ENCODE data around the gene CLCN1.
"Not testable (repeated sequence)": the region's sequence is repeated elsewhere in the genome, so short reads cannot be mapped to it uniquely, and the experiment has no call there.

The CLCN1 gene

DNA sequence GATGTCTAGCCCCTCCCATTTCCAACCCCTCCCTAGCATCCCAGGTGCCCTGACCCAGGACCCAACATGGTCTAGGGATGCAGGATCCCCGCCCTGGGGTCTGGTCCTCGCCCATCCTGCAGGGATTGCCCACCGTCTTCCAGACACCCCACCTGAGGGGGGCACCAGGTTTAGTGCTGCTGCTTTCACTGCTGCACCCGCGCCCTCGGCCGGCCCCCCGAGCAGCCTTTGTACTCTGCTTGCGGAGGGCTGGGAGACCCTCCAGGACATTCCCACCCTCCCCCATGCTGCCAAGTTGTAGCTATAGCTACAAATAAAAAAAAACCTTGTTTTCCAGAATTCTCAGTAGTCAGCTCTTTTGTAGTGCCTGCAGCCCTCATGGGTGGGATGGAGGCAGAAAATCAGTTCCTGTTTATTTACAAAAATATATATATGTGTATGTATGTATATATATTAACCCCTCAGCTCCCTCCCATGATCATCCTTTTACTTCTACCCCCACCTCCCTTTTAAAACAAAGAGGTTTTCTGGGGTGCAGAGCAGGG lies 74.9 kb downstream of the CLCN1 start:
- TF ChIP-seq, protein P1, sequence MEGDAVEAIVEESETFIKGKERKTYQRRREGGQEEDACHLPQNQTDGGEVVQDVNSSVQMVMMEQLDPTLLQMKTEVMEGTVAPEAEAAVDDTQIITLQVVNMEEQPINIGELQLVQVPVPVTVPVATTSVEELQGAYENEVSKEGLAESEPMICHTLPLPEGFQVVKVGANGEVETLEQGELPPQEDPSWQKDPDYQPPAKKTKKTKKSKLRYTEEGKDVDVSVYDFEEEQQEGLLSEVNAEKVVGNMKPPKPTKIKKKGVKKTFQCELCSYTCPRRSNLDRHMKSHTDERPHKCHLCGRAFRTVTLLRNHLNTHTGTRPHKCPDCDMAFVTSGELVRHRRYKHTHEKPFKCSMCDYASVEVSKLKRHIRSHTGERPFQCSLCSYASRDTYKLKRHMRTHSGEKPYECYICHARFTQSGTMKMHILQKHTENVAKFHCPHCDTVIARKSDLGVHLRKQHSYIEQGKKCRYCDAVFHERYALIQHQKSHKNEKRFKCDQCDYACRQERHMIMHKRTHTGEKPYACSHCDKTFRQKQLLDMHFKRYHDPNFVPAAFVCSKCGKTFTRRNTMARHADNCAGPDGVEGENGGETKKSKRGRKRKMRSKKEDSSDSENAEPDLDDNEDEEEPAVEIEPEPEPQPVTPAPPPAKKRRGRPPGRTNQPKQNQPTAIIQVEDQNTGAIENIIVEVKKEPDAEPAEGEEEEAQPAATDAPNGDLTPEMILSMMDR (IDR thresholded peaks at IDR 0.05; ENCODE audit: low read depth, low read length): no peak
- Histone ChIP-seq H3K27ac (no peak overlapping the region), H3K9me3 (ENCODE audit: severe bottlenecking) (no peaks in the 10 kb centered on the region), H3K36me3 (peaks cover 13% of the 10 kb centered on the region), H3K4me3 (ENCODE audit: low read depth, low read length) (no peak overlapping the region), H3K27me3 (ENCODE audit: insufficient read depth, low read depth, severe bottlenecking) (no peaks in the 10 kb centered on the region)
- DNase-seq: no peak

DNA sequence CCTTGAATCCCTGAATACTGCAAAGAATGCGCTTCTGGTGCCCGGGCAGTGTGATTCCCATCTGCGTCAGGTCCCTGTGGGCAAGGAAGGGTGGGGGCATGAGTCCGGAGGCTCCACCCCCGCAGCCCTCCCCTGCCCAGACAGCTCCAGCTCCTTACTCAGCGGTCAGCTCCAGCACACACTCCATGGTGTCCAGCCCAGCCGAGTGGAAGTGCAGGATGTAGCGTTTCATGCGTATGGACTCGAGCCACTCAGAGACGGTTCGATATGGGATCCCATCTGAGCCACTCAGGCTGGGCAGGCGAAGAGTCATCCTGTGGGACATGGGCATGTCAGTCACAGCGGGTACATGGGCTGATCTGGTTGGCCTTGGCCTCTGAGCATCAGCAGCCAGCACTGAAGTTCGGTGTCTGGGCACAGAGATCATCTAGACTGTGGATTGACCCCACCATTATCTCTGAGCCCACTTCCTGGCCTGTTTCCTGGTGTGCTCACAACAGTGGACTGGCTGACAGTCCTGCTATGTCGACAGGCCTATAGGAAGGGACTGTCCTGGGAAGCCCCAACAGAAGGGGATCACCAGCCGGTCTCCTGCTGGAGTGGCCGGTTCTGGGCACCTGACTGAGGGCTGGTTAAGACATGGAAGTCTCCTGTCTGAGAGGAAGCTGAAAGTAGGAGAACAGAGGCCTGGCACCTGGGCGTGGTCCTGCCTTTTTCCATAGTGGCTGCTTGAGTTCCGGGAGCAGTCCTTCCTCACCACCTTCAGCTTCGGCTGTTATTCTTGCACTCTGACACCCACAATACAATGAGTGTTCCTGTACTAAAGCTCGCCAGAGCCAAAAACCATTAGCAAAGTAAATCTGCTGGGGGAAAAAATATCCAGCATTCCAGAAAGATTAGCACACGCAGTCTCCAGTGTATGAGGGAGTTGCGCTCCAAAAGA lies 75.8 kb downstream of the CLCN1 start:
- H3K9me3 ChIP-seq (ENCODE audit: severe bottlenecking): no peaks in the 10 kb centered on the region
- H3K27ac ChIP-seq: no peak overlapping the region
- no peak for DNase-seq
- no peak overlapping the region for H3K4me3 ChIP-seq (ENCODE audit: low read depth, low read length)
- TF ChIP-seq, protein P1 (IDR thresholded peaks at IDR 0.05; ENCODE audit: low read depth, low read length): no peak
- H3K36me3 ChIP-seq: peaks cover 13% of the 10 kb centered on the region
- no peaks in the 10 kb centered on the region for H3K27me3 ChIP-seq (ENCODE audit: insufficient read depth, low read depth, severe bottlenecking)

DNA sequence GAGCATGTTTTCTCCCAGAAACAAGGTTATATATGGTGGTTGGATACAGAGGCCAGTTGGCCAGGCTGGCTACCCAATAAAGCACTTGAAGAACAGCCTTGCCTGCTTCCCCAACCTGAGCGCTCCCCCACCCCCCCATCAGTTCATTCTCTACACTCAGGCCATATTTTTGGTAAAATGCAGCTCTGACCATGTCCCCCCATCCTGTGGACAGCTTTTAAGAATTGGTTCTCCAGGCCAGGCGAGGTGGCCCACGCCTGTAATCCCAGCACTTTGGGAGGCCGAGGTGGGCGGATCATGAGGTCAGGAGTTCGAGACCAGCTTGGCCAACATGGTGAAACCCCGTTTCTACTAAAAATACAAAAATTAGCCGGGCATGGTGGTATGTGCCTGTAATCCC lies 76.5 kb downstream of the CLCN1 start:
- not testable (repeated sequence) for H3K4me3 ChIP-seq (ENCODE audit: low read depth, low read length); DNase-seq; H3K27me3 ChIP-seq (ENCODE audit: insufficient read depth, low read depth, severe bottlenecking); H3K9me3 ChIP-seq (ENCODE audit: severe bottlenecking); H3K27ac ChIP-seq
- peaks cover 13% of the 10 kb centered on the region for H3K36me3 ChIP-seq

DNA sequence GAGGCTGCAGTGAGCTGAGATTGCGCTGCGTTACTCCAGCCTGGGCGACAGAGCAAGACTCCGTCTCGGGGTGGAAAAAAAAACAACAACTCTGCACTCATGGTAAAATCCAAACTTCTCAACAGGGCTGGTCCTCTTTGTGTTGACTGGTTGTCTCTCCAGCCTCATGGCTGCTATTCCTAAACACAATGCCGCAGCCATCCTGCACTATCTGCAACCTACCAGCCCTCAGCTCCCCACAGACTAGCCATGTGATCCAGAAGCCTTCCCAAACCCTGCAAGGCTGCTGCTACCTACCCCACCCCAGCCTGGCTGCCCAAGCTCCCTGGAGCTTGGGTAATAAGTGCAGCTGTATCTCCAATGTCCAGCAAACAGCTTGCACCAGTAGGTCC lies 77.0 kb downstream of the CLCN1 start:
- Histone ChIP-seq H3K4me3 (ENCODE audit: low read depth, low read length) (no peak overlapping the region), H3K9me3 (ENCODE audit: severe bottlenecking) (no peaks in the 10 kb centered on the region), H3K27me3 (ENCODE audit: insufficient read depth, low read depth, severe bottlenecking) (no peaks in the 10 kb centered on the region), H3K27ac (no peak overlapping the region), H3K36me3 (peaks cover 13% of the 10 kb centered on the region)
- DNase-seq: no peak
- TF ChIP-seq, protein P1 (IDR thresholded peaks at IDR 0.05; ENCODE audit: low read depth, low read length): no peak

DNA sequence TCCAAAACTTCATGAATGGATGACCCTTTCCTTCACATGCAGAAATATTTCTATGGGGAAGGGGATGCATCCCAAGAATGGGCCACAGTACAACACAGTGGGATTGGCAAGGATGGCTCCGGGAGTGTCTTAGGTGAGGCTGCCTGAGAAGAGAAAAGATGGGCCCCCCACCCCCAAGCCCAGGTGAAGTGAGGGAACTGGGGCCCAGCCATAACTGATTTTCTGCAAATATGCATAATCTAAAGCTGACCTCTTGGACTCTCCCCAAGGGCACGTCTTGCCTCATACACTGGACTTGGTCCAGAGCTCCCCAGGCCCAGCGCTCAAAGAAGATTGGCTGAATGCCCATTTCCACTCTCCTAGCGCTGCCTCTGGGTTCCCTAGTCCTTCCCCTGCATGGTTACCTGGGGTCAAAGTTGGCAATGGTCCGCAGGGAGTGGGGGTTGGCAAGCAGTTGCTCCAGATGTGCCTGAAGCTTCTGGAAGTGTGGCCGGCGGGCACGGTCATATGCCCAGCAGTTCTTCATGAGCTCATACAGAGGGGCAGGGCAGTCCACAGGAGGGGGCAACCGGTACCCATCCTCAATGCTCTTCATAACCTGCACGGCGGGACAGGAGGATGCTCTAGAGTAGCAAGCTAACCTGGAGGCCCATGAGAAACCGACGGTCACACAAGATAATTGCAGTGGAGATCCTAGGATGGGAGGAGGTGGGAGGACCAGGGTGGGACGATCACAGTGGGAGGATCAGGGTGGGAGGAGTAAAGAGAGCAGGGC lies 77.5 kb downstream of the CLCN1 start:
- DNase-seq: no peak
- Histone ChIP-seq H3K27me3 (ENCODE audit: insufficient read depth, low read depth, severe bottlenecking) (no peaks in the 10 kb centered on the region), H3K4me3 (ENCODE audit: low read depth, low read length) (no peak overlapping the region), H3K27ac (no peak overlapping the region), H3K36me3 (peaks cover 11% of the 10 kb centered on the region), H3K9me3 (ENCODE audit: severe bottlenecking) (no peaks in the 10 kb centered on the region)
- TF ChIP-seq, protein P1 (IDR thresholded peaks at IDR 0.05; ENCODE audit: low read depth, low read length): no peak

DNA sequence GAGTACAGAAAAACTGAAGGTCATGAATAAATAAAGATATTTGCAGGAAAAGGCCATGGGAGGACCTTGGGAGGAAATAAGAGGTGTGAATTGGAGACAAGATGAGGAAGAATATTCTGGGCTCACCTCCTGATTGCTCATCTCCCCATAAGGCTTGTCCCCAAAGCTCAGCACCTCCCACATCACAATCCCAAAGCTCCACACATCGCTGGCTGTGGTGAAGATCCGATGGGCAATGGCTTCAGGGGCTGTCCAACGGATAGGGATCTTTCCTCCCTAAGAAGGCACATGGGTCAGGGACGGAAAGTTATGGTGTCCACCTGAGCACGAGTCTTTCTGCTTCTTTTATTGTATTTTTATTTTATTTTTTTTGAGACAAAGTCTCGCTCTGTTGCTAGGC lies 78.2 kb downstream of the CLCN1 start:
- Histone ChIP-seq H3K27ac (no peak overlapping the region), H3K27me3 (ENCODE audit: insufficient read depth, low read depth, severe bottlenecking) (no peaks in the 10 kb centered on the region), H3K36me3 (peaks cover 7% of the 10 kb centered on the region), H3K4me3 (ENCODE audit: low read depth, low read length) (no peak overlapping the region), H3K9me3 (ENCODE audit: severe bottlenecking) (no peaks in the 10 kb centered on the region)
- TF ChIP-seq, protein P1 (IDR thresholded peaks at IDR 0.05; ENCODE audit: low read depth, low read length): no peak
- no peak for DNase-seq
